HG02943 (cell line): ENCODE results near the gene S100PBP.

Experiments
- ATAC-seq: cut with Tn5 transposase; IDR thresholded peaks from one replicate; pipeline ENCODE4 v1.9.1; 2021; ENCODE audit warnings: mild to moderate bottlenecking, low read depth, moderate library complexity; ENCODE audit not compliant: unreplicated experiment

S100PBP gene

GRCh38 chr1:32868085-32868484, 50.6 kb downstream of the S100PBP start:
- no peak for ATAC-seq

- ATAC-seq = no peak
Measured at GRCh38 chr1:32868806-32869455, 51.5 kb downstream of the S100PBP start.

GRCh38 chr1:32869923-32870614, 52.6 kb downstream of the S100PBP start:
- no peak for ATAC-seq

- ATAC-seq = no peak
Measured at GRCh38 chr1:32870615-32871363, 53.3 kb downstream of the S100PBP start, which contains the start of gene FNDC5. FNDC5 (minus strand) TSS chr1:32870912.

GRCh38 chr1:32871364-32872191, 54.1 kb downstream of the S100PBP start:
- no peak for ATAC-seq

- ATAC-seq = no peak
Measured at GRCh38 chr1:32872192-32872460, 54.7 kb downstream of the S100PBP start.

GRCh38 chr1:32873484-32873883, 56.0 kb downstream of the S100PBP start:
- no peak for ATAC-seq

- ATAC-seq = no peak
Measured at GRCh38 chr1:32874860-32875752, 57.7 kb downstream of the S100PBP start.

GRCh38 chr1:32876341-32877210, 59.1 kb downstream of the S100PBP start:
- no peak for ATAC-seq

GRCh38 chr1:32877211-32878110, 60.0 kb downstream of the S100PBP start:
- ATAC-seq = no peak

- no peak for ATAC-seq
Measured at GRCh38 chr1:32878183-32878582, 60.7 kb downstream of the S100PBP start.

- ATAC-seq = no peak
Measured at GRCh38 chr1:32878637-32879041, 61.2 kb downstream of the S100PBP start.

- no peak for ATAC-seq
Measured at GRCh38 chr1:32881291-32881690, 63.8 kb downstream of the S100PBP start.

GRCh38 chr1:32881871-32882850, 64.7 kb downstream of the S100PBP start:
- ATAC-seq = no peak

GRCh38 chr1:32883338-32884031, 66.0 kb downstream of the S100PBP start:
- ATAC-seq = no peak

- no peak for ATAC-seq
Measured at GRCh38 chr1:32884032-32884372, 66.5 kb downstream of the S100PBP start.
